Subcutaneous abdominal adipose tissue (tissue), 5 donors: ENCODE measurements around the gene RNF220.

Experiments used
- H3K27ac ChIP-seq: one replicate; pipeline ENCODE4 v1.7.0; 2013; ENCODE audit warnings: low read depth, mild to moderate bottlenecking, inconsistent platforms, low read length, moderate library complexity
- H3K27me3 ChIP-seq, 5 donors: one replicate each; pipeline ENCODE4 v1.7.0; 2013; ENCODE audit warnings: low read length in 5 of 5, inconsistent platforms in 1 of 5; ENCODE audit not compliant: control insufficient read depth in 5 of 5, insufficient read depth in 4 of 5
- H3K36me3 ChIP-seq, 5 donors: one replicate each; pipeline ENCODE4 v1.7.0; 2013; ENCODE audit warnings: low read length in 5 of 5; ENCODE audit not compliant: control insufficient read depth in 5 of 5, insufficient read depth in 5 of 5
- H3K4me1 ChIP-seq, 5 donors: one replicate each; pipeline ENCODE4 v1.7.0; 2013; ENCODE audit warnings: low read length in 5 of 5, mild to moderate bottlenecking in 3 of 5, moderate library complexity in 1 of 5; ENCODE audit not compliant: control insufficient read depth in 5 of 5, insufficient read depth in 5 of 5
- H3K4me3 ChIP-seq, 5 donors: one replicate each; pipeline ENCODE4 v1.7.0; 2013; ENCODE audit warnings: low read length in 5 of 5, low read depth in 1 of 5
- H3K9ac ChIP-seq, 5 donors: one replicate each; pipeline ENCODE4 v1.7.0; 2013; ENCODE audit warnings: low read length in 5 of 5, mild to moderate bottlenecking in 4 of 5, moderate library complexity in 3 of 5
- H3K9me3 ChIP-seq, 5 donors: one replicate each; pipeline ENCODE4 v1.7.0; 2013; ENCODE audit warnings: low read length in 5 of 5; ENCODE audit not compliant: control insufficient read depth in 5 of 5
- donor health status: healthy.
- donor health status: healthy.
- donor health status: healthy.
- donor health status: healthy.
- donor health status: healthy.

RNF220 gene

GRCh38 chr1:44571712-44572571 is 166.9 kb downstream of the RNF220 start:
- Histone ChIP-seq H3K27ac (no peak overlapping the region), H3K27me3 (peaks cover 0 to 8% (median 0%) of the 10 kb centered on the region in 5 donors), H3K4me3 (no peak overlapping the region), H3K36me3 (no peaks in the 10 kb centered on the region), H3K9ac (no peak overlapping the region), H3K9me3 (no peaks in the 10 kb centered on the region), H3K4me1 (no peaks in the 10 kb centered on the region)

- H3K27ac ChIP-seq = no peak overlapping the region
Measured at GRCh38 chr1:44572572-44572879, 167.5 kb downstream of the RNF220 start.

GRCh38 chr1:44575396-44575795 is 170.3 kb downstream of the RNF220 start:
- no peak overlapping the region for H3K9ac ChIP-seq
- H3K4me1 ChIP-seq = no peaks in the 10 kb centered on the region
- no peaks in the 10 kb centered on the region for H3K36me3 ChIP-seq
- H3K27me3 ChIP-seq = peaks cover 0 to 4% (median 0%) of the 10 kb centered on the region in 5 donors
- no peaks in the 10 kb centered on the region for H3K9me3 ChIP-seq
- no peak overlapping the region for H3K4me3 ChIP-seq
- no peak overlapping the region for H3K27ac ChIP-seq

More at GRCh38 chr1:44572572-44572879, 167.5 kb downstream of the RNF220 start:
- H3K27me3 ChIP-seq = peaks cover 0 to 4% (median 0%) of the 10 kb centered on the region in 5 donors
- H3K9me3 ChIP-seq = no peaks in the 10 kb centered on the region
- no peaks in the 10 kb centered on the region for H3K36me3 ChIP-seq
- H3K4me3 ChIP-seq = no peak overlapping the region
- H3K4me1 ChIP-seq = no peaks in the 10 kb centered on the region
- no peak overlapping the region for H3K9ac ChIP-seq

- H3K36me3 ChIP-seq = no peaks in the 10 kb centered on the region
- H3K4me3 ChIP-seq = no peak overlapping the region
- H3K4me1 ChIP-seq = no peaks in the 10 kb centered on the region
- no peak overlapping the region for H3K27ac ChIP-seq
- no peaks in the 10 kb centered on the region for H3K9me3 ChIP-seq
- H3K9ac ChIP-seq = no peak overlapping the region
- H3K27me3 ChIP-seq = peaks cover 0 to 4% (median 0%) of the 10 kb centered on the region in 5 donors
Measured at GRCh38 chr1:44576456-44577150, 171.5 kb downstream of the RNF220 start.

GRCh38 chr1:44581205-44581604 is 176.2 kb downstream of the RNF220 start:
- no peak overlapping the region for H3K27ac ChIP-seq
- H3K27me3 ChIP-seq = peaks cover 3 to 19% (median 15%) of the 10 kb centered on the region in 5 donors

GRCh38 chr1:44584167-44584566 is 179.1 kb downstream of the RNF220 start:
- H3K4me3 ChIP-seq = no peak overlapping the region
- no peaks in the 10 kb centered on the region for H3K36me3 ChIP-seq
- no peak overlapping the region for H3K9ac ChIP-seq
- no peaks in the 10 kb centered on the region for H3K4me1 ChIP-seq
- H3K27ac ChIP-seq = no peak overlapping the region
- no peaks in the 10 kb centered on the region for H3K9me3 ChIP-seq
- peaks cover 15 to 30% (median 25%) of the 10 kb centered on the region in 5 donors for H3K27me3 ChIP-seq

More at GRCh38 chr1:44581205-44581604, 176.2 kb downstream of the RNF220 start:
- H3K9ac ChIP-seq = no peak overlapping the region
- no peaks in the 10 kb centered on the region for H3K4me1 ChIP-seq
- no peaks in the 10 kb centered on the region for H3K36me3 ChIP-seq
- no peaks in the 10 kb centered on the region for H3K9me3 ChIP-seq
- H3K4me3 ChIP-seq = no peak overlapping the region

- H3K27me3 ChIP-seq = peaks cover 15 to 30% (median 27%) of the 10 kb centered on the region in 5 donors
- no peaks in the 10 kb centered on the region for H3K4me1 ChIP-seq
- no peak overlapping the region for H3K9ac ChIP-seq
- no peaks in the 10 kb centered on the region for H3K36me3 ChIP-seq
- no peak overlapping the region for H3K27ac ChIP-seq
- no peaks in the 10 kb centered on the region for H3K9me3 ChIP-seq
- H3K4me3 ChIP-seq = no peak overlapping the region
Measured at GRCh38 chr1:44585315-44585920, 180.4 kb downstream of the RNF220 start.

- Histone ChIP-seq H3K4me3 (no peak overlapping the region), H3K27ac (no peak overlapping the region), H3K9me3 (no peaks in the 10 kb centered on the region), H3K9ac (no peak overlapping the region), H3K4me1 (no peaks in the 10 kb centered on the region), H3K27me3 (peaks cover 15 to 30% (median 25%) of the 10 kb centered on the region in 5 donors), H3K36me3 (no peaks in the 10 kb centered on the region)
Measured at GRCh38 chr1:44587796-44588460, 182.9 kb downstream of the RNF220 start.

GRCh38 chr1:44588551-44589210 is 183.6 kb downstream of the RNF220 start:
- Histone ChIP-seq H3K27me3 (peaks cover 15 to 30% (median 25%) of the 10 kb centered on the region in 5 donors), H3K4me3 (no peak overlapping the region), H3K27ac (no peak overlapping the region), H3K4me1 (no peaks in the 10 kb centered on the region), H3K9me3 (no peaks in the 10 kb centered on the region), H3K9ac (no peak overlapping the region), H3K36me3 (no peaks in the 10 kb centered on the region)
